Measurements from ENCODE around the gene FRMD8. TPM values are rescaled to one million over a fixed set of nuclear protein-coding genes. Genes with fewer than 3 reads are reported as not detected.

The FRMD8 gene
- total RNA-seq, 4 donors from 2014 or later: 44.1 to 88.7 (median 81.0) TPM

GRCh38 chr11:65390996-65391395, 4.6 kb downstream of the FRMD8 start:
- no peaks in the 10 kb centered on the region for H3K27me3 ChIP-seq
- no peak for DNase-seq
- H3K9me3 ChIP-seq: no peaks in the 10 kb centered on the region
- H3K36me3 ChIP-seq: peaks cover 14 to 70% (median 18%) of the 10 kb centered on the region in 3 donors
- intact Hi-C loops (cut with DNase I): no loop called here
- TF ChIP-seq, protein P1, sequence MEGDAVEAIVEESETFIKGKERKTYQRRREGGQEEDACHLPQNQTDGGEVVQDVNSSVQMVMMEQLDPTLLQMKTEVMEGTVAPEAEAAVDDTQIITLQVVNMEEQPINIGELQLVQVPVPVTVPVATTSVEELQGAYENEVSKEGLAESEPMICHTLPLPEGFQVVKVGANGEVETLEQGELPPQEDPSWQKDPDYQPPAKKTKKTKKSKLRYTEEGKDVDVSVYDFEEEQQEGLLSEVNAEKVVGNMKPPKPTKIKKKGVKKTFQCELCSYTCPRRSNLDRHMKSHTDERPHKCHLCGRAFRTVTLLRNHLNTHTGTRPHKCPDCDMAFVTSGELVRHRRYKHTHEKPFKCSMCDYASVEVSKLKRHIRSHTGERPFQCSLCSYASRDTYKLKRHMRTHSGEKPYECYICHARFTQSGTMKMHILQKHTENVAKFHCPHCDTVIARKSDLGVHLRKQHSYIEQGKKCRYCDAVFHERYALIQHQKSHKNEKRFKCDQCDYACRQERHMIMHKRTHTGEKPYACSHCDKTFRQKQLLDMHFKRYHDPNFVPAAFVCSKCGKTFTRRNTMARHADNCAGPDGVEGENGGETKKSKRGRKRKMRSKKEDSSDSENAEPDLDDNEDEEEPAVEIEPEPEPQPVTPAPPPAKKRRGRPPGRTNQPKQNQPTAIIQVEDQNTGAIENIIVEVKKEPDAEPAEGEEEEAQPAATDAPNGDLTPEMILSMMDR (IDR thresholded peaks at IDR 0.05): peak in 1 of 6 experiments; percentile 12
- TF ChIP-seq POLR2A (IDR thresholded peaks at IDR 0.05): no peak
- H3K4me1 ChIP-seq: peaks cover 52 to 58% (median 53%) of the 10 kb centered on the region in 3 donors
- peak overlapping the region in 3 of 4 donors; percentile 20 to 91 (median 29) for H3K4me3 ChIP-seq
- H3K27ac ChIP-seq: peak overlapping the region; percentile 16 to 99 (median 74)
- 0 to 17% methylated on average over 1 of the region's 9 CpGs for WGBS, 2 donors

- peak overlapping the region in 2 of 4 donors; percentile 98 to 99 for H3K27ac ChIP-seq
- H3K36me3 ChIP-seq: peaks cover 27 to 83% (median 31%) of the 10 kb centered on the region in 3 donors
- no peak for DNase-seq
- no peak for TF ChIP-seq POLR2A (IDR thresholded peaks at IDR 0.05)
- TF ChIP-seq, protein P1 (IDR thresholded peaks at IDR 0.05): no peak
- no peak overlapping the region for H3K4me3 ChIP-seq
- no peaks in the 10 kb centered on the region for H3K9me3 ChIP-seq
- no peaks in the 10 kb centered on the region for H3K27me3 ChIP-seq
- H3K4me1 ChIP-seq: peaks cover 44 to 49% (median 45%) of the 10 kb centered on the region in 3 donors
- 72 to 81% methylated on average over 9 of the region's 13 CpGs for WGBS, 2 donors
- intact Hi-C loops (cut with DNase I): no loop called here
Observed at GRCh38 chr11:65392186-65392829, 5.9 kb downstream of the FRMD8 start.

- Histone ChIP-seq H3K27ac (no peak overlapping the region), H3K4me1 (peaks cover 39 to 43% (median 39%) of the 10 kb centered on the region in 3 donors), H3K4me3 (no peak overlapping the region), H3K27me3 (no peaks in the 10 kb centered on the region), H3K9me3 (no peaks in the 10 kb centered on the region), H3K36me3 (peaks cover 33 to 89% (median 33%) of the 10 kb centered on the region in 3 donors)
- no peak for TF ChIP-seq POLR2A (IDR thresholded peaks at IDR 0.05)
- TF ChIP-seq, protein P1 (IDR thresholded peaks at IDR 0.05): no peak
- no peak for DNase-seq
- intact Hi-C loops (cut with DNase I): no loop called here
- 88 to 91% methylated on average over 4 of the region's 5 CpGs for WGBS, 2 donors
Observed at GRCh38 chr11:65392899-65393298, 6.5 kb downstream of the FRMD8 start.

DNA sequence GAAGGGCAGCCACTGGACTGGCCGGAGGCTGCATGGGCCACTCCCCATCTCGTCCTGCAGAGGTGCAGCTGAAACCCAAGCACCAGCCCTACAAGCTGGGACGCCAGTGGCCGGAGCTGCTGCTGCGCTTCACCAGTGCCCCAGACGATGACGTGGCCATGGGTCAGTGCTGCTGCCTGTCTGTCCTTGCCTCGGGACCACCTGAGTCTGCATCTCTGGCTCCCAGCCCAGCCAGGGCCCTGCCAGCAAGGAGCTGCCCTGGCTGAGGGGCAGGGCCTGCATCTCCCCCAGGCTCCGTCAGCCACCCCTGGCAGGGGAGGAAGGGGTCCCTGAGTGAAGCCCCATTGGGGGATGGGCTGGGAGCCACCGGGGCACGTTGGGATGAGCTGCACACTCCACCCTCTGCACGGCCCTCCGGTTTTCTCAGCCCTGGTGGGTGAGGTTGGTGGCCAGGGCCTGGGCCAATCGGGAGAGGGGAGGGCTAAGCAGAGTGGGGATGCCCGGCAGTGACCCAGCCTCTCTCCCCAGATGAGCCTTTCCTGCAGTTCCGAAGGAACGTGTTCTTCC, 7.2 kb downstream of the FRMD8 start:
- H3K4me3 ChIP-seq: no peak overlapping the region
- H3K4me1 ChIP-seq: peaks cover 32 to 36% (median 32%) of the 10 kb centered on the region in 3 donors
- peaks cover 39 to 96% (median 40%) of the 10 kb centered on the region in 3 donors for H3K36me3 ChIP-seq
- DNase-seq: no peak
- H3K27me3 ChIP-seq: no peaks in the 10 kb centered on the region
- no peak for TF ChIP-seq POLR2A (IDR thresholded peaks at IDR 0.05)
- TF ChIP-seq, protein P1 (IDR thresholded peaks at IDR 0.05): no peak
- H3K27ac ChIP-seq: no peak overlapping the region
- H3K9me3 ChIP-seq: no peaks in the 10 kb centered on the region
- WGBS, 2 donors: 74 to 96% methylated on average over 4 to 6 of the region's 17 CpGs
- intact Hi-C loops (cut with DNase I): no loop called here

DNA sequence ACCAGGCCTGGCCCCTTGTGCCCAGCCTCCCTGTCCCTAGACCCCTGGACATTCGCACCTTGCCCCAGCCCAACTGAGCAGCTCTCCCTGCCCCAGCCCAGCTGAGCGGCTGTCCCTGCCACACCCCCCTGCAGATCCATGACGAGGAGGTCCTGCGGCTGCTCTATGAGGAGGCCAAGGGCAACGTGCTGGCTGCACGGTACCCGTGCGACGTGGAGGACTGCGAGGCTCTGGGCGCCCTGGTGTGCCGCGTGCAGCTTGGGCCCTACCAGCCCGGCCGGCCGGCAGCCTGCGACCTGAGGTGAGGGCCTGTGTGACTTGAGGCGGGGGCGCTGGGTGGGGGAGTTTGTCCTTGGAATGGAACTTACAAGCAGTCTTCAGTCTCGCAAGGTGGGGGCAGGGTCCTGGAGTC, 7.7 kb downstream of the FRMD8 start:
- no peak overlapping the region for H3K27ac ChIP-seq
- H3K27me3 ChIP-seq: no peaks in the 10 kb centered on the region
- intact Hi-C loops (cut with DNase I): no loop called here
- no peak overlapping the region for H3K4me3 ChIP-seq
- no peak for DNase-seq
- H3K36me3 ChIP-seq: peaks cover 41 to 98% (median 41%) of the 10 kb centered on the region in 3 donors
- TF ChIP-seq, protein P1 (IDR thresholded peaks at IDR 0.05): no peak
- TF ChIP-seq POLR2A (IDR thresholded peaks at IDR 0.05): no peak
- WGBS, 2 donors: 86 to 100% methylated on average over 1 to 5 of the region's 20 CpGs
- H3K9me3 ChIP-seq: no peaks in the 10 kb centered on the region
- H3K4me1 ChIP-seq: peaks cover 26 to 30% (median 27%) of the 10 kb centered on the region in 3 donors
